Fibroblast of skin of left biceps (primary cell): Measurements from ENCODE around the gene NPIPA5.
"Not testable (repeated sequence)": the region's sequence is repeated elsewhere in the genome, so short reads cannot be mapped to it uniquely, and the experiment has no call there.

Source experiments
- DNase-seq, 2 experiments: peaks; one replicate each; pipeline ENCODE4 v3.0.0-alpha.2; 2013; ENCODE audit warnings: low read depth in 2 of 2

NPIPA5 gene

GRCh38 chr16:15378194-15378593, at the start of gene NPIPA5:
Gene NPIPA5, minus strand, starts transcription at chr16:15378294. Its CDS starts 0 bp downstream, at chr16:15378294.
- DNase-seq: not testable (repeated sequence)

GRCh38 chr16:15427648-15428239, 49.6 kb upstream of the NPIPA5 start:
- DNase-seq: peak; percentile 73 to 77

DNA sequence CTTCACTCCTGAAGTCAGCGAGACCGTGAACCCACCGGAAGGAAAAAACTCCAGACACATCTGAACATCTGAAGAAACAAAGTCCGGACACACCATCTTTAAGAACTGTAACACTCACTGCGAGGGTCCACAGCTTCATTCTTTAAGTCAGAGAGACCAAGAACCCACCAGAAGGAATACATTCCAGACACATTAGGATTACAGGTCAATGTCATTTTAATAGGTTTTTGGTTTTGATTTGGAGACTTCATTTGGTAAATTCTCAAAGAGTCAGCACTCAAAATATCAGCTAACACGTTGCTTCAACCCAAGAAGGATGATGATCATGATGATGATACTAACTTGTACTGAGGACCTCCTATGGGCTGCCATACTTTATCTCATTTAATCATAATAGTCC, 48.7 kb upstream of the NPIPA5 start:
- DNase-seq: no peak

DNA sequence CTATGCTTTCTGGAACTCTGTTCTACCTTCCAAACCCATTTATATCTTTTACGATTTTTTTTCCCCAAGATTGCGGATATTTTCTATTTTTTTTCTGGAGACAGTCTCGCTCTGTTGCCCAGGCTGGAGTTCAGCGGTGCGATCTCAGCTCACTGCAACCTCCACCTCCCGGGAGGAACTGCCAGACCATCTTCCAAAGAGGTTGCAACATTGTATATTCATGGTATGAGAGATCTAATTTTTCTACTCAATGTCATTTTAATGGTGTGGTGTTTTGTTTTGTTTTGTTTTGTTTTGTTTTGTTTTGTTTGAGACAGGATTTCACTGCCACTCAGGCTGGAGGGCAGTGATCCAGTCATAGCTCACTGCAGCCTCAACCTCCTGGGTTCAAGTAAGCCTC, 47.8 kb upstream of the NPIPA5 start:
- no peak for DNase-seq

DNA sequence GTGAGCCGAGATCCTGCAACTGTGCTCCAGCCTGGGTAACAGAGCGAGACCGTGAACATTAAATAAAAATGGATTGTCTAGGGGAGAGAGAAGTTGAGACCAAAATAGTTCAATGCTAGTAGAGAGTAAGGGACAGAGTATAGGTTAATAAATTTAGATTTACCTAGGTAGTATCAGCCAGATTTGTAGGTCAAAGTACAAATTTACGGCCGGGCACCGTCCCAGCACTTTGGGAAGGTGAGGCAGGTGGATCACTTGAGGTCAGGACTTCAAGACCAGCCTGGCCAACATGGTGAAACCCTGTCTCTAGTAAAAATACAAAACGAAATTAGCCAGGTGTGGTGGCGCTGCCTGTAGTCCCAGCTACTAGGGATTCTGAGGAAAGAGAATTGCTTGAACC, 44.1 kb upstream of the NPIPA5 start:
- no peak for DNase-seq

DNA sequence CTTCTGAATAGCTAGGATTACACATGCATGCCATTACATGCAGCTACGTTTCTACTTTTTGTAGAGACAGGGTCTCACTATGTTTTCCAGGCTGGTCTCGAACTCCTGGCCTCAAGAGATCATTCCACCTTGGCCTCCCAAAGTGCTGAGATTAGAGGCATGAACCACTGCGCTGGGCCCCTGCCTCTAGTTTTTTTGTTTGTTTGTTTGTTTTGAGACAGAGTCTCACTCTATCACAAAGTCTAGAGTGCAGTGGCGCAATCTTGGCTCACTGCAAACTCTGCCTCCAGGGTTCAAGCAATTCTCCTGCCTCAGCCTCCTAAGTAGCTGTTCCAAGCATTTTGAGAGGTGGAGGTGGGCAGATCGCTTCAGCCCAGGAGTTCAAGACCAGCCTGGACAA, 43.6 kb upstream of the NPIPA5 start:
- DNase-seq: not testable (repeated sequence)

- DNase-seq: no peak
These were observed 40.1 kb upstream of the NPIPA5 start for GRCh38 chr16:15418206-15418605.

- no peak for DNase-seq
These were observed 39.1 kb upstream of the NPIPA5 start for GRCh38 chr16:15417197-15417596.

GRCh38 chr16:15415511-15415985, 37.5 kb upstream of the NPIPA5 start:
- no peak for DNase-seq

DNA sequence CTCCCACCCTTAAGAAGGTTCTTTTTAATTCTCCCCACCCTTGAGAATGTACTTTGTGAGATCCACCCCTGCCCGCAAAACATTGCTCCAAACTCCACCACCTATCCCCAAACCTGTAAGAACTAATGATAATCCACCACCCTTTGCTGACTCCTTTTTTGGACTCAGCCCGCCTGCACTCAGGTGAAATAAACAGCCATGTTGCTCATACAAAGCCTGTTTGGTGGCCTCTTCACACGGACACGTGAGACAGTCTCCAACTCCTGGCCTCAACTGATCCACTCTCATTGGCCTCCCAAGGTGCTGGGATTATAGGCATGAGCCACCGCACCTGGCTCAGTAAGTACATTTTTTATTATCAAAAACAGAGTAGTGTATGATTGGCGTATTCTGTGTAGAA, 31.4 kb upstream of the NPIPA5 start:
- DNase-seq: not testable (repeated sequence)

DNA sequence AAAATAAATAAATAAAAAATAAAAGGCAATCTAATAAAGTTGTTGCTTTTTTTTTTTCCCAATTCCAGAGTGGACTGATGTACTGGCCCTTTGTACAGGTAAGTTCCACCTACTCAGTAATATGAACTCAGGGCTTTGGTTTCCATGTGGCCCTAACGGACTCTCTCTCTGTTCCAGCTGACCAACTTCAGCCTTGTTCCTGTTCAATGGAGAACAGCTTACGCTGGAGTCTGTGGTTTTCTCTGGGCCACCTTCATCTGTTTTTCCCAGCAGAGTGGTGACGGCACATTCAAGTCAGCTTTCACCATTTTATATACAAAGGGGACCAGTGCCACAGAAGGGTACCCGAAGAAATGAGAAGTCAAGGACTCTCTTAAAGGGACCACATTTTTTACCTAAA, 29.7 kb upstream of the NPIPA5 start:
- DNase-seq: not testable (repeated sequence)

GRCh38 chr16:15404792-15405191, 26.7 kb upstream of the NPIPA5 start:
- no peak for DNase-seq

DNA sequence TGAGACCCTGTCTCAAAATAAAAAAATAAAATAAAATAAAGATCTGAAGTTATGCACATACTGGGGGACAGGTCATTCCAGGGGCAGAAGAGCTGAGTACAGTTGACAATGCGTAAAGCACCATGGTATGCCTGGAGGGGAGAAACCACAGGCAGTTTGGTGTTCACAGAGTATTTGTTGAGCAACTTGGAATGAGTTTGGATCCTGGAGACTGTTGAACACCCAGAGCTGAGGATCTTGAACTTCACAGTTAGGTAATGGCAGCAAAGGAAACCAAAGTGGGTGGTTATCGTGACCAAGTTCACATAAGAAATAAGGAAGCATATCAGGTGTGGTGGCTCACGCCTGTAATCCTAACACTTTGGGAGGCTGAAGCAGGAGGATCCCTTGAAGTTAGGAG, 26.0 kb upstream of the NPIPA5 start:
- DNase-seq: not testable (repeated sequence)

DNA sequence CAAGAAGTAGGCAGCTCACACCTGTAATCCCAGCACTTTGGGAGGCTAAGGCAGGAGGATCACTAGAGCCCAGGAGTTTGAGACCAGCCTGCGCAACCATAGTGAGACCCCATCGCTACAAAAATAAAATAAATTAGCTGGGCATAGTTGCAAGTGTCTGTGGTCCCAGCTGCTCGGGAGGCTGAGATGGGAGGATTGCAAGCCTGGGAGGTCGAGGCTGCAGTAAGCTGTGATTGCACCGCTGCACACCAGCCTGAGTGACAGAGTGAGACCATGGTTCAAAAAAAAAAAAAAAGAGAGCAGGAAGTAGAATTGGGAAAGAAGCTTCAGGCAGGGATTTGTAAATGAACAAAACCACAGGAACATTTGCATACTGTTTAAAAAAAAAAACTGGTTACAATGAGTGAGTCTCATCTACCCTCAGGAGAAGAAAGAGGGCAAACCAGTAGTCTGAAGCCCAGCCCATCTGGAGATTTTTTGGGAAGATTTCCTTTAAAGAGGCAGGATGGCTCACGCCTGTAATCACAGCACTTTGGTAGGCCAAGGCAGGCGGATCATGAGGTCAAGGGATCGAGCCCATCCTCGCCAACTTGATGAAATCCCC, 25.4 kb upstream of the NPIPA5 start:
- DNase-seq: no peak

GRCh38 chr16:15401972-15402371, 23.9 kb upstream of the NPIPA5 start:
- DNase-seq: no peak

DNA sequence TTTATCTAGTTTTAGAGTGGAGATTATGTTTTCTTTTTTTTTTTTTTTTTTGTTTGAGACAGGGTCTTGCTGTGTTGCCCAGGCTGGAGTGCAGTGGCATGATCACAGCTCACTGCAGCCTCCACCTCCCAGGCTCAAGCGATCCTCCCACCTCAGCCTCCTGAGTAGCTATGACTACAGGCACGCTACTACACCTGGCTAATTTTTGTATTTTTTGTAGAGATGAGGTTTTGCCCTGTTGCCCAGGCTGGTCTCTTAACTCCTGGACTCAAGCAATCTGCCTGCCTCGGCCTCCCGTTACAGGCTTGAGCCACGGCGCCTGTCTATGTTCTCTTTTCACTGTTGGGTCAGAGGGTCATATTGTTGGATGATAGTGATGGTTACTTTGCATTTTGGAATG, 22.2 kb upstream of the NPIPA5 start:
- not testable (repeated sequence) for DNase-seq

- no peak for DNase-seq
These were observed 21.2 kb upstream of the NPIPA5 start for GRCh38 chr16:15399317-15399716.

GRCh38 chr16:15398618-15399316, 20.7 kb upstream of the NPIPA5 start:
- no peak for DNase-seq

GRCh38 chr16:15396948-15397594, 19.0 kb upstream of the NPIPA5 start:
- DNase-seq: no peak

DNA sequence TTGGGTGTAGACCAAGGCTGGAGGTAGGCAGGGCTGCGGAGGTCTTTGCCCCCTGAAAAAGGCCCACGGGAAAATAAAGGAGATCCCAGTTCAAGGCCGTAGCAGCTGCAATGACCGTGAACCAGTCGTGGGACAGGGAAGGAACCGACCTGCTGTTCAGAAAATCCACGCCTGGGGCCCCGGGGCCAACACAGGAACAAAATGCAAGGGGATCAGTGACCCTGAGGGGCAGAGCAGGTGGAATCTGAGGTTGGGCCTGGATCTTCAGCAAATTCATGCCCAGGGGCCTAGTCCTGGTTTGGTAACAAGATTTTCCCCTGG, 18.4 kb upstream of the NPIPA5 start:
- not testable (repeated sequence) for DNase-seq

- DNase-seq: not testable (repeated sequence)
These were observed 17.8 kb upstream of the NPIPA5 start, which contains the start of gene MPV17L for GRCh38 chr16:15395631-15396508. Gene MPV17L, plus strand, starts transcription at chr16:15395754. Its CDS starts 144 bp downstream, at chr16:15395898.

GRCh38 chr16:15393025-15393424, 14.9 kb upstream of the NPIPA5 start:
- not testable (repeated sequence) for DNase-seq
